ENCODE data around the gene UBA7. TPM values are rescaled to one million over a fixed set of nuclear protein-coding genes. Genes with fewer than 3 reads are reported as not detected.
A peak's percentile ranks its signal among the peaks of the same experiment; 100 is the strongest.

UBA7 gene
- polyA plus RNA-seq, 1 experiment: 62.5 TPM

- ChIA-PET POLR2A (interaction anchor here (0.8 kb wide), 1 partner anchor 19 kb away, joined by 4 read pairs; the partner anchor contains the start of gene IP6K1), CTCF (interaction anchor here (0.7 to 13.4 kb wide), 6 partner anchors 8 to 518 kb away, joined by 3 to 287 read pairs (median 3); partner anchors contain the start of genes IP6K1, MON1A and UBA7)
- Histone ChIP-seq H3K4me3 (ENCODE audit: low read depth, low read length) (no peak overlapping the region), H3K36me3 (ENCODE audit: control insufficient read depth, insufficient read depth, low read length) (peaks cover 9% of the 10 kb centered on the region), H3K27me3 (ENCODE audit: control insufficient read depth, insufficient read depth, low read length) (no peaks in the 10 kb centered on the region)
- DNase-seq (ENCODE audit: low read depth): no peak
- TF ChIP-seq, protein P1, sequence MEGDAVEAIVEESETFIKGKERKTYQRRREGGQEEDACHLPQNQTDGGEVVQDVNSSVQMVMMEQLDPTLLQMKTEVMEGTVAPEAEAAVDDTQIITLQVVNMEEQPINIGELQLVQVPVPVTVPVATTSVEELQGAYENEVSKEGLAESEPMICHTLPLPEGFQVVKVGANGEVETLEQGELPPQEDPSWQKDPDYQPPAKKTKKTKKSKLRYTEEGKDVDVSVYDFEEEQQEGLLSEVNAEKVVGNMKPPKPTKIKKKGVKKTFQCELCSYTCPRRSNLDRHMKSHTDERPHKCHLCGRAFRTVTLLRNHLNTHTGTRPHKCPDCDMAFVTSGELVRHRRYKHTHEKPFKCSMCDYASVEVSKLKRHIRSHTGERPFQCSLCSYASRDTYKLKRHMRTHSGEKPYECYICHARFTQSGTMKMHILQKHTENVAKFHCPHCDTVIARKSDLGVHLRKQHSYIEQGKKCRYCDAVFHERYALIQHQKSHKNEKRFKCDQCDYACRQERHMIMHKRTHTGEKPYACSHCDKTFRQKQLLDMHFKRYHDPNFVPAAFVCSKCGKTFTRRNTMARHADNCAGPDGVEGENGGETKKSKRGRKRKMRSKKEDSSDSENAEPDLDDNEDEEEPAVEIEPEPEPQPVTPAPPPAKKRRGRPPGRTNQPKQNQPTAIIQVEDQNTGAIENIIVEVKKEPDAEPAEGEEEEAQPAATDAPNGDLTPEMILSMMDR (IDR thresholded peaks at IDR 0.05; ENCODE audit: insufficient read depth, low read depth, low read length): no peak
Observed at GRCh38 chr3:49805367-49805782, 8.4 kb downstream of the UBA7 start.

DNA sequence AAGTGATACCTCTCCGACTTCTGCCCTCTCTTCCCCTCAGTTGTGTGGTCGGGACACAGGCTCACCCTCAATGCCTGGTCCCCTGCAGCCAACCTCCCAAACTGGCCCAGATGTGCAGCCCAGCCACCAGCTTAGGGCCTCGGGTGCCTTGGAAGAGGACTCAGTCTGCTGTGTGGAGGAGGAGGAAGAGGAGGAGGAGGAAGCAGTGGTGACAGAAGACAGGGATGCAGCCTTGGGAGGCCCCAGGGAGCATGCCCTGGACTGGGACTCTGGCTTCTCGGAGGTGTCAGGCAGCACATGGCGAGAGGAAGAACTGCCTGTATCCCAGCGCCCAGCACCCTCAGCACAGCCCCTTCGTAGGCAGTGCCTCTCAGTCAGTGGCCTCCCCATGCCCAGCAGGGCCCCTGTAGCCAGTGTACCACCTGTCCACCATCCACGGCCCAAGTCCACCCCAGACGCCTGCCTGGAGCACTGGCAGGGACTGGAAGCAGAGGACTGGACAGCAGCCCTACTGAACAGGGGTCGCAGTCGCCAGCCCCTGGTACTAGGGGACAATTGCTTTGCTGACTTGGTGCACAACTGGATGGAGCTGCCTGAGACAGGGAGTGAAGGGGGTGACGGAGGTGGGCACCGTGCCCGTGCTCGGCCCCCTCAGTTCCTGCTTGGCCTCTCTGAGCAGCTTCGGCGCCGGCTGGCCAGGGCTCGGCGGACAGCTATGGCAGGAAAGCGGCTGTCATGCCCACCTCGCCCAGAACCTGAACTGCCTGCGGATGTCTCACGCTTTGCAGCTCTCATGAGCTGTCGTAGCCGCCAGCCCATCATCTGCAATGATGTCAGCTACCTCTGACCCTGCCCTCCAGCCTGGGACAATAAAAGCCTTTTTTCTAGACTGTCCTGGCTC, 9.4 kb downstream of the UBA7 start:
- TF ChIP-seq, protein P1 (IDR thresholded peaks at IDR 0.05; ENCODE audit: insufficient read depth, low read depth, low read length): no peak
- no peaks in the 10 kb centered on the region for H3K27me3 ChIP-seq (ENCODE audit: control insufficient read depth, insufficient read depth, low read length)
- ChIA-PET CTCF (interaction anchor here (1.0 to 13.4 kb wide), 10 partner anchors 8 to 125 kb away, joined by 3 to 287 read pairs (median 4); partner anchors contain the start of genes IP6K1, MON1A and UBA7), POLR2A (interaction anchor here (2.1 kb wide), 1 partner anchor 18 kb away, joined by 8 read pairs; the partner anchor contains the start of gene IP6K1)
- DNase-seq (ENCODE audit: low read depth): no peak
- H3K4me3 ChIP-seq (ENCODE audit: low read depth, low read length): peak overlapping the region; percentile 79
- H3K36me3 ChIP-seq (ENCODE audit: control insufficient read depth, insufficient read depth, low read length): peaks cover 4% of the 10 kb centered on the region

- Histone ChIP-seq H3K4me3 (ENCODE audit: low read depth, low read length) (peak overlapping the region; percentile 79), H3K36me3 (ENCODE audit: control insufficient read depth, insufficient read depth, low read length) (no peaks in the 10 kb centered on the region; the same call in 1 of the 2 replicates), H3K27me3 (ENCODE audit: control insufficient read depth, insufficient read depth, low read length) (no peaks in the 10 kb centered on the region)
- DNase-seq (ENCODE audit: low read depth): no peak
- CTCF ChIA-PET: interaction anchor here (0.7 to 13.4 kb wide), 32 partner anchors 9 to 387 kb away, joined by 3 to 287 read pairs (median 5); partner anchors contain the start of genes GMPPB, IP6K1, TRAIP and UBA7
- POLR2A ChIA-PET: interaction anchor here (0.6 to 2.1 kb wide), 3 partner anchors 18 to 480 kb away, joined by 5 to 15 read pairs (median 8); partner anchors contain the start of gene IP6K1
- TF ChIP-seq, protein P1 (IDR thresholded peaks at IDR 0.05; ENCODE audit: insufficient read depth, low read depth, low read length): 0 out of 2 replicates have a peak, but pooled peaks have one; percentile 17
Observed at GRCh38 chr3:49803465-49804140, 10.2 kb downstream of the UBA7 start.

DNA sequence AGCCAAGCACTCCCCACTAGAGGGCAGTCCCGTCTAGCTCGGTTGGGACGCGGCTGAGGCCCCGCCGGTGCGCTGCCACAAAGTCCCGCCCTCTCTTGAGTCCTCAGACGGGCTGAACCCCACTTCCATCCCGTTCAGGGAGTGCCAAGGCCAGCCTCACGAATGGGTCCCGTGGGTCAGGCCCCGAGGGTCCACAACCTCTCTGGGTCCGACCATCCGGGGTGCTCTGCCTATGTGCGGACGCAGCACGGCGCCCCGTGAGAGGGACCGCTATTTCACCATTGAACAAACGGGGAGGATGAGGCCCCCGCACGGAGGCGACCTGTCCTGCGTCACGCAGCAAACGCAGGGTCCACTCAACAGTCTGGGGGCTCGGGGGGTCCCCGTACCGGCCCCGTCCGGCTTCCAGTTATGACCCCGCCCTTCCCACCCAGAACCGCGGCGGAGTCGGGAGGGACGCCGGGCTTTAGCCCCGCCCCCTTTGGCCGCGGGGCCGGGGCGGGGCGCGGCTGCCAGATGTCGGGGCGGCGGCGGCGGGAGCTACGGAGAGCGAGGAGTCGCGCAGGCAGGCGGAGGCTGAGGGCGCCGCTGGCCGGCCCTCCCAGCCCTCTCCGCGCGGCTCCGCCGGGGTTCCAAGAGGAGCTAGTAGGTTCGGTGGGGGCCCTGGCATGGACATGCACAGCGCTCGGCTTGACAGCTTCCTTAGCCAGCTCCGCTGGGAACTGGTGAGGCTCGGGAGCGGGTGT, 10.9 kb downstream of the UBA7 start, which contains the start of gene INKA1:
Gene INKA1, plus strand, starts transcription at position 543 of the 746 bp plus-strand sequence. Its CDS starts 132 bp downstream, at position 675.
- H3K27me3 ChIP-seq (ENCODE audit: control insufficient read depth, insufficient read depth, low read length): no peaks in the 10 kb centered on the region
- ChIA-PET POLR2A (interaction anchor here (0.6 to 2.1 kb wide), 3 partner anchors 17 to 1356 kb away, joined by 3 to 8 read pairs (median 5); partner anchors contain the start of genes ATRIP and IP6K1), CTCF (interaction anchor here (0.7 to 13.4 kb wide), 37 partner anchors 10 to 388 kb away, joined by 3 to 287 read pairs (median 4); partner anchors contain the start of genes GMPPB, IP6K1, RBM5 and TRAIP)
- no peak for DNase-seq (ENCODE audit: low read depth)
- H3K36me3 ChIP-seq (ENCODE audit: control insufficient read depth, insufficient read depth, low read length): no peaks in the 10 kb centered on the region; the same call in 1 of the 2 replicates
- TF ChIP-seq, protein P1 (IDR thresholded peaks at IDR 0.05; ENCODE audit: insufficient read depth, low read depth, low read length): peak; percentile 92
- H3K4me3 ChIP-seq (ENCODE audit: low read depth, low read length): peak within 1 kb of the TSS; percentile 79
